Nephron (organoid): Measurements from ENCODE around the gene CPOX.
"Not testable (repeated sequence)": the region's sequence is repeated elsewhere in the genome, so short reads cannot be mapped to it uniquely, and the experiment has no call there.

ENCODE experiments used
- H3K27ac Mint-ChIP-seq, 3 experiments: 2 replicates each; pipeline ENCODE4 v1.8.0; 2020; ENCODE audit warnings: mixed read lengths in 3 of 3, mild to moderate bottlenecking in 2 of 3, moderate library complexity in 1 of 3
- H3K27me3 Mint-ChIP-seq: 2 replicates; pipeline ENCODE4 v1.8.0; 2021; ENCODE audit warnings: low read depth, mild to moderate bottlenecking, moderate library complexity, mixed read lengths
- H3K36me3 Mint-ChIP-seq: 2 replicates; pipeline ENCODE4 v1.8.0; 2020; ENCODE audit warnings: low read depth, mixed read lengths
- H3K4me1 Mint-ChIP-seq: 2 replicates; pipeline ENCODE4 v1.8.0; 2020; ENCODE audit warnings: mixed read lengths
- H3K4me3 Mint-ChIP-seq, 3 experiments: 2 replicates each; pipeline ENCODE4 v1.8.0; 2020; ENCODE audit warnings: mild to moderate bottlenecking in 3 of 3, mixed read lengths in 3 of 3, moderate library complexity in 2 of 3
- H3K9me3 Mint-ChIP-seq: 2 replicates; pipeline ENCODE4 v1.8.0; 2020; ENCODE audit warnings: mixed read lengths
- TF ChIP-seq, protein P1 (sequence below), 3 experiments: fragments of 200-600 bp; sonication (generic); IDR thresholded peaks; one replicate each; pipeline ENCODE4 v1.5.0; 2021; ENCODE audit warnings: antibody characterized with exemption in 3 of 3; ENCODE audit not compliant: unreplicated experiment in 3 of 3

Gene CPOX

DNA sequence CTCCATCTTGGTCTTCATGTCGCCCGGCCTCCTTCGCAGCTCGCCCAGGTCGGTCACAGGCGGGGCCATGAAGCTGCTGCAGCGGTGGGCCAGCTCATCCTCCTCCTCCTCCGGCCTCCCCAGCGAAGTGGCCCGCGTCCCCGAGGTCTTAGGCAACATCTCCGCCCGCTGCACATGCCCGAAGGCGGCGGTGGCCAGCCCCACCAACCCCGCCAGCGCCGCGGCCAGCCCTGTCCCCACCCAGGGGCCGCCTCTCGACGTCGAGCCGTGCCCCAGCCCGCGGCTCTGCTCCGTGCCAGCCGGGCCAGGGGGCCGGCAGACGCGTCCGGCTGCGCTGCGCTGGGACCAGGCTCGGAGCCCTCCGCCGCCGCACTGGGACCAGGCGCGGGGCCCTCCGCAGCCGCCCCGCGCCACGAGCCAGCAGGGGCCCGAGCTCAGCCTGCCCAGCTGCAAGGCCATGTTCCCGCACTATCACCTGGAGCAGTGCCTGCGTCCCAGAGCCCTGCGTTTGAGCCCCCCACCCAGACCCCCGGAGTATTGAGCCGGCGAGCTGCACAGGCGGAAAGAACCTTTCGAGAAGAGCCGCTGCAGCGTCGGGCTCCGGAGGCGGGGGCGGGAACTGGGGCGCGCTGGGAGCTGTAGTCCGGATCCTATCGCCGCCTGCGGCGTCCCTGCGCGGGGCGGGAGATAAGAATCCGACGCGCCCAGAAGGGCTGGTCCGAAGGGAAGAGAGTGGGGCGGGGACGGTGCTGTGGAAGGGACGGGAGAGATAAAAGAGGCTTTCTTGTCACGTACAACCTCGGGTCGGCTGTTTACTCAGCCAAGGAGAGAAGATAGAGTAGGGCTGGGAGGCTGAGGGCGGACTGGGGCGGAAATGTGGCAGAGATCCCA lies at the start of gene CPOX:
CPOX (minus strand) TSS at position 566 of the 891 bp plus-strand sequence; CDS start at position 459, 107 bp downstream.
- H3K27me3 Mint-ChIP-seq, result no peaks in the 10 kb centered on the region
- H3K4me1 Mint-ChIP-seq, result peaks cover 6% of the 10 kb centered on the region
- peak within 1 kb of the TSS; percentile 48 to 86 (median 58) for H3K27ac Mint-ChIP-seq
- peak within 1 kb of the TSS; percentile 91 to 95 (median 93) for H3K4me3 Mint-ChIP-seq
- H3K9me3 Mint-ChIP-seq, result no peaks in the 10 kb centered on the region
- peaks cover 11% of the 10 kb centered on the region for H3K36me3 Mint-ChIP-seq
- TF ChIP-seq, protein P1, sequence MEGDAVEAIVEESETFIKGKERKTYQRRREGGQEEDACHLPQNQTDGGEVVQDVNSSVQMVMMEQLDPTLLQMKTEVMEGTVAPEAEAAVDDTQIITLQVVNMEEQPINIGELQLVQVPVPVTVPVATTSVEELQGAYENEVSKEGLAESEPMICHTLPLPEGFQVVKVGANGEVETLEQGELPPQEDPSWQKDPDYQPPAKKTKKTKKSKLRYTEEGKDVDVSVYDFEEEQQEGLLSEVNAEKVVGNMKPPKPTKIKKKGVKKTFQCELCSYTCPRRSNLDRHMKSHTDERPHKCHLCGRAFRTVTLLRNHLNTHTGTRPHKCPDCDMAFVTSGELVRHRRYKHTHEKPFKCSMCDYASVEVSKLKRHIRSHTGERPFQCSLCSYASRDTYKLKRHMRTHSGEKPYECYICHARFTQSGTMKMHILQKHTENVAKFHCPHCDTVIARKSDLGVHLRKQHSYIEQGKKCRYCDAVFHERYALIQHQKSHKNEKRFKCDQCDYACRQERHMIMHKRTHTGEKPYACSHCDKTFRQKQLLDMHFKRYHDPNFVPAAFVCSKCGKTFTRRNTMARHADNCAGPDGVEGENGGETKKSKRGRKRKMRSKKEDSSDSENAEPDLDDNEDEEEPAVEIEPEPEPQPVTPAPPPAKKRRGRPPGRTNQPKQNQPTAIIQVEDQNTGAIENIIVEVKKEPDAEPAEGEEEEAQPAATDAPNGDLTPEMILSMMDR (IDR thresholded peaks at IDR 0.05; ENCODE audit: unreplicated experiment in 3 of 3), result no peak

DNA sequence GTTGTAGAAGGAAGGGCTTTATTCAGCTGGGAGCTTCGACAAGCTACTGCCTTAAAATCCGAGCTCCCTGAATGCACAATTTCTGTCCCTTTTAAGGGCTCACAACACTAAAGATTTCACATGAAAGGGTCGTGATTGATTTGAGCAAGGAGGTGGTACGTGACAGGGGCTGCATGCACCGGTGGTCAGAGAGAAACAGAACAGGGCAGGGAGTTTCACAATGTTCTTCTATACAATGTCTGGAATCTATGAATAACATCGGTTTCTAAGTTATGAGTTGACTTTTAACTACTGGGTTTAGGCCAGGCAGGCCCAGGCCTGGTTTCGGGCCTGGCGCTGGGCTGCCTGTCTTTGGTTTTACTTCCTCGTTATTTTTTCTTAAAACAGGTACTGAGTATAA lies 49.4 kb upstream of the CPOX start:
- not testable (repeated sequence) for H3K27me3 Mint-ChIP-seq, H3K27ac Mint-ChIP-seq, H3K9me3 Mint-ChIP-seq, H3K4me1 Mint-ChIP-seq, H3K36me3 Mint-ChIP-seq, H3K4me3 Mint-ChIP-seq

DNA sequence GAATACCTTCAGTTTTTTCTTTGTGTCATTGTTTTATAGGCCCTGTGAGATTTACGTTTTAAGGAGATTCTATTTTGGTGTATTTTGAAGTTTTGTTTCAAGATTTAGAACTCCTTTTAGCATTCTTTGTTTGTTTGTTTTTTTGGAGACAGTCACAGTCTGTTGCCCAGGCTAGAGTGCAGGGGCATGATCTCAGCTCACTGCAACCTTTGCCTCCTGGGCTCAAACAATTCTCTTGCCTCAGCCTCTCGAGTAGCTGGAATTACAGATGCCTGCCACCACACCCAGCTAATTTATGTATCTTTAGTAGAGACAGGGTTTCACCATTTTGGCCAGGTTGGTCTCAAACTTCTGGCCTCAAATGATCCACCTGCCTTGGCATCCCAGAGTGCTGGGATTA lies 48.3 kb upstream of the CPOX start:
- H3K27me3 Mint-ChIP-seq, H3K36me3 Mint-ChIP-seq, H3K9me3 Mint-ChIP-seq, H3K4me3 Mint-ChIP-seq, H3K4me1 Mint-ChIP-seq, H3K27ac Mint-ChIP-seq: not testable (repeated sequence)

DNA sequence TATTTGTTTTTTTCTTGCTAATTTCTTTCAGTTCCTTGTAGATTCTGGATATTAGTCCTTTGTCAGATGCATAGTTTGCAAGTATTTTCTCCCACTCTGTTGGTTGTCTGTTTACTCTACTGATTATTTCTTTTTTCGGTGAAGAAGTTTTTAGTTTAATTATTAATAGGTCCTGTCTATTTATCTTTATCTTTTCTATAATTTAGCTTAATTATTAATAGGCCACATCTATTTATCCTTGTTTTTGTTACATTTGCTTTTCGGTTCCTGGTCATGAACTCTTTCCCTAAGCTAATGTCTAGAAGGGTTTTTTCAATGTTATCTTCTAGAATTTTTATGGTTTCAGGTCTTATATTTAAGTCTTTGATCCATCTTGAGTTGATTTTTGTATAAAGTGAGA lies 45.1 kb upstream of the CPOX start:
- H3K27me3 Mint-ChIP-seq, H3K4me3 Mint-ChIP-seq, H3K9me3 Mint-ChIP-seq, H3K4me1 Mint-ChIP-seq, H3K36me3 Mint-ChIP-seq, H3K27ac Mint-ChIP-seq: not testable (repeated sequence)

DNA sequence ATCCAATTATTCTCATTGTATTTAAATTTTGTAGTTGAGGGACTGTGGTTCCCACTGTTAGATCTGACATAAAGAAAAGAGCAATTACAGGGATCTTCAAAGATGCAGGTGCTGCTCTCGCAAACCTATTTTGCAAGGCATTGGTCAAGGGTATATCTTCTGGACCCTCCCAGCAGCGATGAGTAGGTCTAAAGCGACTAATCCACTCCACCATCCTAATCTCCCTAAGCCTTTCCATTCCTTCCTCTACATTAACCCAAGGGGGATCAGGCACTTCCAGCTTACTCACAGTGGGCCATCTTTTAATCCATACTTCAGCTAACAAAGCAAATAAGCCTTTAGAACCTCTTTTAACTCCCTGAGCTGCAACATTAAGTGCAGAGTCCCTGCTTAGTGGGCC lies 37.0 kb upstream of the CPOX start:
- Mint-ChIP-seq H3K4me1 (no peaks in the 10 kb centered on the region), H3K9me3 (no peaks in the 10 kb centered on the region), H3K36me3 (no peaks in the 10 kb centered on the region), H3K27me3 (no peaks in the 10 kb centered on the region), H3K27ac (no peak overlapping the region), H3K4me3 (no peak overlapping the region)
- TF ChIP-seq, protein P1 (IDR thresholded peaks at IDR 0.05; ENCODE audit: unreplicated experiment in 3 of 3), result no peak

DNA sequence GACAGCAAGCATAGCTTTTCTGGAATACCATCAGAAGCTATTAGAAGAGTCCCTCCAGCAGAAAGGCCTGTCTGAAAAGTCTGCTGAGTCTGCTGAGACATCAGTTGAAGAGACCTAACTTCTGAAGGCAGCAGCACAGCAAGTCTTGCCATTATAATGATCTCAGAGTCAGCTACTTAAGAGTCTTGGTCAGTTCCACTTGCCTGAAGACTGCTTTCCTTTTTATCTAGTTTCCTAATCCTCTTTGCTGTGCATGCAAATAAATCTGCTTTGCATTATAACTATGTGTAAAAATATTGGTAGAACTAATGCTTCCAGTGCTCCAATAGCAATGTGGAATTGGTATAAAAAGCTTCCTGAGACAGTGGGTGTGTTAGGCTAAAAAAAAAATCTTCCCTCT lies 34.9 kb upstream of the CPOX start:
- H3K4me1 Mint-ChIP-seq, result no peaks in the 10 kb centered on the region
- H3K27me3 Mint-ChIP-seq, result no peaks in the 10 kb centered on the region
- no peak overlapping the region for H3K27ac Mint-ChIP-seq
- TF ChIP-seq, protein P1 (IDR thresholded peaks at IDR 0.05; ENCODE audit: unreplicated experiment in 3 of 3), result no peak
- H3K9me3 Mint-ChIP-seq, result no peaks in the 10 kb centered on the region
- H3K36me3 Mint-ChIP-seq, result no peaks in the 10 kb centered on the region
- no peak overlapping the region for H3K4me3 Mint-ChIP-seq

DNA sequence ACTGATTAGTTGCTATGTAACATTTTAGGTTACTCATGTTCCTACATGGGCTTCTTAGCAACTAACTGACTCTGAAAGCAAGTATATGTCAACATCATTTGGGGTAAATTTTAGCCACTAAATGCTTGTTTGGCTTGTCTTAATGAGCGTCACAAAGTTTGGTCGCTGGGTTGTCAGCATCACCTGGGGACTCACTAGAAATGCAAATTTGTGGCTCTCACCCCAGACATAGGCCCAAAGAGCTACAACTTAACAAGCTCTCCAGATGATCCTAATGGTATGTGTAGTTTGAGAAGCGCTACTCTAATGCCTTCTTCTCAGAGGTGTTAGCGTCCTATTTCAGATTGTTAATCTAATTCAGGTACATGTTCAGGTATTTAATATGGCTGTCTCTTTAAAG lies 32.7 kb upstream of the CPOX start:
- Mint-ChIP-seq H3K9me3 (no peaks in the 10 kb centered on the region), H3K36me3 (no peaks in the 10 kb centered on the region), H3K27ac (no peak overlapping the region), H3K4me3 (no peak overlapping the region), H3K27me3 (no peaks in the 10 kb centered on the region), H3K4me1 (no peaks in the 10 kb centered on the region)
- TF ChIP-seq, protein P1 (IDR thresholded peaks at IDR 0.05; ENCODE audit: unreplicated experiment in 3 of 3), result no peak
